HepG2 (cell line): ENCODE measurements around the gene VEGFB. TPM values are rescaled to one million over a fixed set of nuclear protein-coding genes. Genes with fewer than 3 reads are reported as not detected.
A peak's percentile ranks its signal among the peaks of the same experiment; 100 is the strongest.

Experiments
- AGO2 ChIP-seq: fragments of 200-400 bp; formaldehyde crosslinking; optimal IDR thresholded peaks from 2 replicates; pipeline ENCODE3; 2017; ENCODE audit warnings: mild to moderate bottlenecking, low read depth, low read length, moderate library complexity
- AHR ChIP-seq: IDR thresholded peaks from 2 replicates; pipeline ENCODE4 v1.6.1; 2018; ENCODE audit warnings: missing genetic modification reagents, missing compliant biosample characterization
- FOXA1 ChIP-seq, 2 experiments: fragments of 450-650 bp in 1 of 2; sonication (generic) in 1 of 2; formaldehyde crosslinking in 1 of 2; IDR thresholded peaks; 2 replicates each; pipeline versions ENCODE4 v1.4.0 to v1.6.1; 2016 to 2020; ENCODE audit warnings: missing genetic modification reagents in 1 of 2
- HDAC6 ChIP-seq: fragments of 200-600 bp; sonication (generic); IDR thresholded peaks from 2 replicates; pipeline ENCODE4 v1.7.0; 2017; ENCODE audit warnings: mild to moderate bottlenecking, antibody characterized with exemption, low read length, low read depth
- HIVEP1 ChIP-seq: sonication (generic); formaldehyde crosslinking; IDR thresholded peaks from 2 replicates; pipeline ENCODE4 v1.4.0; 2020; ENCODE audit warnings: mild to moderate bottlenecking, missing genetic modification reagents
- HNRNPL ChIP-seq: fragments of 200-400 bp; formaldehyde crosslinking; IDR thresholded peaks from 2 replicates; pipeline ENCODE4 v1.6.1; 2017; ENCODE audit warnings: mild to moderate bottlenecking, low read depth, low read length
- IRF1 ChIP-seq: sonication (generic); formaldehyde crosslinking; IDR thresholded peaks from 2 replicates; pipeline ENCODE4 v1.4.0; 2020; ENCODE audit warnings: low read depth, mild to moderate bottlenecking, missing genetic modification reagents
- KDM5B ChIP-seq: sonication (generic); formaldehyde crosslinking; IDR thresholded peaks from 2 replicates; pipeline ENCODE4 v1.4.0; 2020; ENCODE audit warnings: missing genetic modification reagents, mild to moderate bottlenecking, borderline replicate concordance
- MED13 ChIP-seq: sonication (generic); formaldehyde crosslinking; IDR thresholded peaks from 2 replicates; pipeline ENCODE4 v1.5.0; 2020; ENCODE audit warnings: missing genetic modification reagents
- NCOA1 ChIP-seq: sonication (generic); formaldehyde crosslinking; IDR thresholded peaks from 2 replicates; pipeline ENCODE4 v1.9.0; 2021; ENCODE audit warnings: missing genetic modification reagents
- NCOR1 ChIP-seq: fragments of 200-600 bp; sonication (generic); IDR thresholded peaks from 2 replicates; pipeline ENCODE4 v1.7.0; 2017; ENCODE audit warnings: antibody characterized with exemption, low read length, borderline replicate concordance
- PPARG ChIP-seq: conservative IDR thresholded peaks from 2 replicates; pipeline ENCODE4 v1.6.1; 2016; ENCODE audit warnings: missing biosample characterization, missing genetic modification reagents
- PRDM15 ChIP-seq: sonication (generic); formaldehyde crosslinking; IDR thresholded peaks from 2 replicates; pipeline ENCODE4 v1.4.0; 2020; ENCODE audit warnings: missing genetic modification reagents
- REPIN1 ChIP-seq: sonication (generic); formaldehyde crosslinking; IDR thresholded peaks from 2 replicates; pipeline ENCODE4 v1.8.0; 2022; ENCODE audit warnings: missing genetic modification reagents, low read depth, mild to moderate bottlenecking, borderline replicate concordance
- TEAD3 ChIP-seq: optimal IDR thresholded peaks from 2 replicates; pipeline ENCODE3; 2016; ENCODE audit warnings: borderline replicate concordance
- ZBTB20 ChIP-seq: sonication (generic); formaldehyde crosslinking; IDR thresholded peaks from 2 replicates; pipeline ENCODE4 v1.8.1; 2023; ENCODE audit warnings: missing genetic modification reagents, low read depth, mild to moderate bottlenecking, borderline replicate concordance
- ZBTB46 ChIP-seq: sonication (generic); formaldehyde crosslinking; IDR thresholded peaks from 2 replicates; pipeline ENCODE4 v1.4.0; 2020; ENCODE audit warnings: mild to moderate bottlenecking, missing genetic modification reagents, borderline replicate concordance
- ZFP1 ChIP-seq: IDR thresholded peaks from 2 replicates; pipeline ENCODE4 v1.6.1; 2016
- ZMYM4 ChIP-seq: sonication (generic); formaldehyde crosslinking; IDR thresholded peaks from 2 replicates; pipeline ENCODE4 v1.8.1; 2023; ENCODE audit warnings: mild to moderate bottlenecking, missing genetic modification reagents
- ZNF232 ChIP-seq: sonication (generic); formaldehyde crosslinking; IDR thresholded peaks from 2 replicates; pipeline ENCODE4 v1.4.0; 2020; ENCODE audit warnings: missing genetic modification reagents, borderline replicate concordance
- ZNF430 ChIP-seq: sonication (generic); formaldehyde crosslinking; IDR thresholded peaks from 2 replicates; pipeline ENCODE4 v1.9.0; 2021; ENCODE audit warnings: mild to moderate bottlenecking, missing genetic modification reagents
- ZNF501 ChIP-seq: sonication (generic); formaldehyde crosslinking; IDR thresholded peaks from 2 replicates; pipeline ENCODE4 v1.5.1; 2020; ENCODE audit warnings: mild to moderate bottlenecking, moderate library complexity, missing genetic modification reagents
- ZNF615 ChIP-seq: sonication (generic); formaldehyde crosslinking; IDR thresholded peaks from 2 replicates; pipeline ENCODE4 v1.5.0; 2020; ENCODE audit warnings: mild to moderate bottlenecking, missing genetic modification reagents, borderline replicate concordance
- ZNF788 ChIP-seq: sonication (generic); formaldehyde crosslinking; IDR thresholded peaks from 2 replicates; pipeline ENCODE4 v1.5.0; 2020; ENCODE audit warnings: mild to moderate bottlenecking, missing genetic modification reagents, borderline replicate concordance
- ZNF792 ChIP-seq: IDR thresholded peaks from 2 replicates; pipeline ENCODE4 v1.6.1; 2016
- polyA plus RNA-seq, 8 experiments: library from polyadenylated mRNA; depleted of rRNA in 3 of 8; stranded (reverse) in 7 of 8; unstranded in 1 of 8; fragments of >200 nt; fragmentation: Illumina TruSeq in 4 of 8; extraction: Trizol in 4 of 8; gene quantifications; 2 replicates each; pipeline versions ENCODE4 v1.2.1 to v1.2.3, GENCODE V29; 2011 to 2016; ENCODE audit warnings: low read depth in 4 of 8, missing spikeins in 1 of 8, mixed read lengths in 1 of 8; ENCODE audit not compliant: insufficient read depth in 1 of 8
- total RNA-seq, 5 experiments: library from RNA; depleted of rRNA; stranded (reverse); fragments of >200 nt; fragmentation: Illumina TruSeq; extraction: Trizol; gene quantifications; 2 replicates each; pipeline ENCODE4 v1.2.3, GENCODE V29; 2016; ENCODE audit warnings: low read depth in 1 of 5

The VEGFB gene
- total and polyA plus RNA-seq, 2 of the 13 experiments (the other 11 are each of a cell fraction or from before 2014, with no cell fraction given), result 9.0 to 11.3 TPM

- TF ChIP-seq IRF1 (no peak), ZNF788 (CRISPR knock-in tag) (no peak; the same call in 1 of the 2 replicates), KDM5B (CRISPR knock-in tag) (no peak; the same call in 1 of the 2 replicates), FOXA1 (IDR thresholded peaks at IDR 0.05) (no peak), FOXA1 (CRISPR knock-in tag; IDR thresholded peaks at IDR 0.05) (no peak), ZNF792 (0 out of 2 replicates have a peak, but pooled peaks have one; percentile 22), PPARG (CRISPR knock-in tag) (peak; percentile 99), HNRNPL (no peak), HDAC6 (no peak), ZBTB20 (CRISPR knock-in tag) (no peak), ZBTB46 (CRISPR knock-in tag) (no peak), TEAD3 (CRISPR knock-in tag) (peak; percentile 63), MED13 (CRISPR knock-in tag) (no peak), NCOA1 (0 out of 2 replicates have a peak, but pooled peaks have one; percentile 73), ZNF430 (CRISPR knock-in tag) (no peak), HIVEP1 (peak; percentile 25; the same call in 1 of the 2 replicates), ZNF232 (CRISPR knock-in tag) (no peak), NCOR1 (peak; percentile 67; the same call in 1 of the 2 replicates), REPIN1 (CRISPR knock-in tag) (peak; percentile 31; the same call in 1 of the 2 replicates), ZNF501 (CRISPR knock-in tag) (peak; percentile 97), ZFP1 (CRISPR knock-in tag) (peak; percentile 66; the same call in 1 of the 2 replicates), ZMYM4 (CRISPR knock-in tag) (peak; percentile 29; the same call in 1 of the 2 replicates), ZNF615 (no peak), PRDM15 (CRISPR knock-in tag) (peak; percentile 39; the same call in 1 of the 2 replicates), AGO2 (peak; percentile 95), AHR (CRISPR knock-in tag) (no peak; the same call in 1 of the 2 replicates)
Observed at GRCh38 chr11:64269540-64270220, 35.3 kb downstream of the VEGFB start (continued).
